ENCODE results near the gene ST3GAL4. TPM values are rescaled to one million over a fixed set of nuclear protein-coding genes. Genes with fewer than 3 reads are reported as not detected.

ST3GAL4 gene
- total and polyA plus RNA-seq, 2 of the 8 experiments (the other 6 are each of a cell fraction or from before 2014, with no cell fraction given) = 15.6 to 20.0 TPM

- no peak for TF ChIP-seq TAF1 (IDR thresholded peaks at IDR 0.05; ENCODE audit: low read depth, low read length)
- no peak for TF ChIP-seq PHF8 (conservative IDR thresholded peaks at IDR 0.05; ENCODE audit: low read depth, low read length)
- no peak for TF ChIP-seq SP4 (IDR thresholded peaks at IDR 0.05; ENCODE audit: low read length)
- no peak for TF ChIP-seq KDM4A (IDR thresholded peaks at IDR 0.05; ENCODE audit: low read depth, low read length, severe bottlenecking)
- no peak for TF ChIP-seq SIX5 (IDR thresholded peaks at IDR 0.05; ENCODE audit: low read depth, low read length)
- TF ChIP-seq SP2 (IDR thresholded peaks at IDR 0.05; ENCODE audit: low read length) = no peak
- no peak for TF ChIP-seq TEAD4 (IDR thresholded peaks at IDR 0.05; ENCODE audit: low read depth, low read length)
- TF ChIP-seq SAP30 (IDR thresholded peaks at IDR 0.05; ENCODE audit: insufficient read depth, insufficient replicate concordance, low read length) = no peak
Observed at GRCh38 chr11:126331286-126331685, 24.2 kb upstream of the ST3GAL4 start (continued).
